GM19372 (cell line): ENCODE results near the gene SERPINA4.
"Not testable (repeated sequence)": the region's sequence is repeated elsewhere in the genome, so short reads cannot be mapped to it uniquely, and the experiment has no call there.

Experiments used
- ATAC-seq: cut with Tn5 transposase; IDR thresholded peaks from one replicate; pipeline ENCODE4 v1.9.1; 2021; ENCODE audit warnings: mild to moderate bottlenecking, low read depth, moderate library complexity; ENCODE audit not compliant: unreplicated experiment

Gene SERPINA4

GRCh38 chr14:94562941-94563883 lies 2.0 kb downstream of the SERPINA4 start:
- ATAC-seq, result no peak

GRCh38 chr14:94564381-94564780 lies 3.1 kb downstream of the SERPINA4 start:
- no peak for ATAC-seq

- ATAC-seq, result no peak
Observed at GRCh38 chr14:94568186-94568585, 6.9 kb downstream of the SERPINA4 start.

GRCh38 chr14:94569381-94570001 lies 8.2 kb downstream of the SERPINA4 start:
- ATAC-seq, result no peak

DNA sequence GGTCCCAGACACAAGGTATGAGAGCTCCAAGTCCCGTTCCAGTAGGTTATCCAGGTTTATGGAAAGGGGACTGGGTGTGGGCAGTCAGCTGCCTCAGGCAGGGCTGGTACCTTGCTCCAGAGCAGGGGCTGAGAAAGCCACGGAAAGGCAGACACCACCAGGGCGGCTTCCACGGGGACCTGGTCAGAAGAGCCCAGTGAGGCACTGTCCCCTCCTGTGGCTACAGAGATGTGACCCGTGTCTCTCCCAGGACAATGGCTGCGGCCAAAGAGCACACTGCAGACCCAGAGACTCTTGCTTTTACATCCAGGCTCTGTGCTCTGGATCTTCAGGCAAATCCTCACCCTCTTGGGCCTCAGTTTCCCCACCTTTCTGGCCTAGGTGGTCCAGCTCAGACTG lies 8.8 kb downstream of the SERPINA4 start:
- no peak for ATAC-seq

GRCh38 chr14:94570440-94570839 lies 9.2 kb downstream of the SERPINA4 start:
- ATAC-seq, result no peak

- ATAC-seq, result no peak
Observed at GRCh38 chr14:94571395-94571794, 10.2 kb downstream of the SERPINA4 start.

GRCh38 chr14:94571950-94572349 lies 10.7 kb downstream of the SERPINA4 start:
- ATAC-seq, result no peak

GRCh38 chr14:94572637-94573303 lies 11.5 kb downstream of the SERPINA4 start:
- ATAC-seq, result no peak

GRCh38 chr14:94573475-94574277 lies 12.4 kb downstream of the SERPINA4 start:
- no peak for ATAC-seq

DNA sequence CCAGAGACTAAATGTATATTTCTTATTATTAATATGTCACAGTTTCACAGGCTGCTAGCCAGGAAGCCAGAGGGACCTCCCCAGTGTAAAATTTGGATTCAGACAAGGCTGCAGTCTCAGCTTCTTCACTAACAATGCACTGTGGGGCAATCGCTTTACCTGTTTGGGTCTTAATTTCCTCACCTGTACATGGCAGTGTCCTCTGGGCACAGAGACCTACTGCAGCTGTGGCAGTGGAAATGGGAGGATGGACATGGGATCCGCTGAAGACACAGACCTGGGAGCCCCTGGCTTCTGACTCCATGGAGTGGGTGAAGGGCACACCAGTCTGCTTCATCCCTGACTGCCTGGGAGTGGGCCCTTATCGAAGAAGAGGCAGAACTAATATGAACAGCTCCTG lies 13.1 kb downstream of the SERPINA4 start:
- ATAC-seq, result no peak

- no peak for ATAC-seq
Observed at GRCh38 chr14:94575730-94576585, 14.7 kb downstream of the SERPINA4 start.

DNA sequence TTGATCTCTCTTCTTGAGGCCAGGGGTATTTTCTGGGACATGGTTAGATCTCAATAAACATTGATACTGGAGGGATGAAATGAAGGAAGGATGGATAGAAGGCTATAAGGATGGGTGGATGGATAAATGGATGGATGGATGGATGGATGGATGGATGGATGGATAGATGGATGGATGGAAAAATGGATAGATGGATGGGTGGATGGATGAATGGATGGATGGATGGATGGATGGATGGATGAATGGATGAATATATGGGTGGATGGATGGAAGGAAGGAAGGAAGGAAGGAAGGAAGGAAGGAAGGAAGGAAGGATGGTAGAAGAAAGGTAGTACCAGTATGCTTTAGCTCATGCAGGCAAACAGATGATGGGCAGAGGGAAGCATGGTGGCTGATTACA lies 16.2 kb downstream of the SERPINA4 start:
- not testable (repeated sequence) for ATAC-seq

- no peak for ATAC-seq
Observed at GRCh38 chr14:94578712-94579111, 17.5 kb downstream of the SERPINA4 start.

GRCh38 chr14:94581127-94581999 lies 20.1 kb downstream of the SERPINA4 start, which contains the start of gene SERPINA5:
TSS of gene SERPINA5 (plus strand) at chr14:94581426. CDS start at chr14:94587363, 5,937 bp downstream.
- no peak for ATAC-seq

- ATAC-seq, result no peak
Observed at GRCh38 chr14:94582199-94582750, 21.0 kb downstream of the SERPINA4 start.

GRCh38 chr14:94582851-94583250 lies 21.6 kb downstream of the SERPINA4 start:
- no peak for ATAC-seq

DNA sequence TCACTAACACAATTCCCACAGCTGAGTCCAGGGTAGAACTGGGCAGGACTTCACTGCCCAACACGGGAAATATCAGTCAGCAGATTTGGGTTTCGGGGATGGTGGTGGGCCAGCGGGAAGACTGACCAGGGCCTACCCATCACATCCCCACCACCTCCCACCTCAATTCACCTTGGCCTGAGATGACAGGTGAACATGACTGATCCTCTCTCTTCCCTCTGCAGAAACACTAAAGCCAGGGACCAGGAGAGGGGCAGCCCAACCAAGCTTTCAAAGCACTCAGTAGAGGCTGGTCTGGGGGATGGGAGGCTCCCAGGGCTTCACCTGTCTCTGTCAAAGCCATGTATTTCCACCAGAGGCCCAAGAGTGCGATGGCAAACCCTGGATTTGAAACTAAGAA lies 22.3 kb downstream of the SERPINA4 start:
- ATAC-seq, result no peak
